BLaER1 treated with 17β-estradiol and CSF1 and Interleukin-3, amounts not matched to agents 10 nM and 100 nM (cell line): ENCODE measurements around the gene CENPP.

Experiments used
- H3K27ac ChIP-seq, 11 experiments: shearing (Covaris generic); formaldehyde crosslinking; 2 replicates each; pipeline ENCODE4 v1.8.1; 2022
- H3K27me3 ChIP-seq, 11 experiments: shearing (Covaris generic); formaldehyde crosslinking; 2 replicates each; pipeline ENCODE4 v1.8.1; 2022
- H3K36me3 ChIP-seq, 11 experiments: shearing (Covaris generic); formaldehyde crosslinking; 2 replicates each; pipeline ENCODE4 v1.8.1; 2022
- H3K4me1 ChIP-seq, 10 experiments: shearing (Covaris generic); formaldehyde crosslinking; 2 replicates each; pipeline ENCODE4 v1.8.1; 2022
- H3K4me2 ChIP-seq, 11 experiments: shearing (Covaris generic); formaldehyde crosslinking; 2 replicates each; pipeline ENCODE4 v1.8.1; 2022
- H3K4me3 ChIP-seq, 10 experiments: shearing (Covaris generic); formaldehyde crosslinking; 2 replicates each; pipeline ENCODE4 v1.8.1; 2022
- H3K9ac ChIP-seq, 11 experiments: shearing (Covaris generic); formaldehyde crosslinking; 2 replicates each; pipeline ENCODE4 v1.8.1; 2022
- H3K9me3 ChIP-seq, 11 experiments: shearing (Covaris generic); formaldehyde crosslinking; replicated peaks in 1 of 11; 2 replicates each; pipeline ENCODE4 v1.8.1; 2022
- H4K20me1 ChIP-seq, 11 experiments: shearing (Covaris generic); formaldehyde crosslinking; 2 replicates each; pipeline ENCODE4 v1.8.1; 2022
- Cebpa-rat ChIP-seq, 11 experiments: shearing (Covaris generic); IDR thresholded peaks; 2 replicates each; pipeline ENCODE4 v1.8.1; 2022

Gene CENPP

GRCh38 chr9:92492781-92493401 is 167.1 kb downstream of the CENPP start:
- H3K27me3 ChIP-seq, result no peaks in the 10 kb centered on the region
- no peak overlapping the region for H3K27ac ChIP-seq
- H3K4me3 ChIP-seq, result no peak overlapping the region
- no peaks in the 10 kb centered on the region; a peak in 1 of 22 replicates for H4K20me1 ChIP-seq
- no peak overlapping the region for H3K4me2 ChIP-seq
- no peak overlapping the region for H3K9ac ChIP-seq
- no peaks in the 10 kb centered on the region for H3K9me3 ChIP-seq
- no peak for TF ChIP-seq Cebpa-rat (IDR thresholded peaks at IDR 0.05)
- H3K36me3 ChIP-seq, result no peaks in the 10 kb centered on the region; a peak in 1 of 22 replicates
- H3K4me1 ChIP-seq, result peaks cover 0 to 7% (median 0%) of the 10 kb centered on the region in 10 experiments; a peak in 4 of 20 replicates

GRCh38 chr9:92493749-92494387 is 168.1 kb downstream of the CENPP start:
- TF ChIP-seq Cebpa-rat (IDR thresholded peaks at IDR 0.05), result no peak
- no peak overlapping the region for H3K27ac ChIP-seq
- no peak overlapping the region for H3K4me3 ChIP-seq
- no peaks in the 10 kb centered on the region; a peak in 1 of 22 replicates for H4K20me1 ChIP-seq
- H3K9me3 ChIP-seq, result no peaks in the 10 kb centered on the region
- H3K27me3 ChIP-seq, result no peaks in the 10 kb centered on the region
- H3K9ac ChIP-seq, result no peak overlapping the region
- H3K36me3 ChIP-seq, result no peaks in the 10 kb centered on the region; a peak in 1 of 22 replicates
- H3K4me1 ChIP-seq, result peaks cover 0 to 7% (median 0%) of the 10 kb centered on the region in 10 experiments; a peak in 4 of 20 replicates
- no peak overlapping the region for H3K4me2 ChIP-seq

GRCh38 chr9:92494856-92495255 is 169.1 kb downstream of the CENPP start:
- no peaks in the 10 kb centered on the region; a peak in 1 of 22 replicates for H4K20me1 ChIP-seq
- H3K9ac ChIP-seq, result no peak overlapping the region
- H3K4me3 ChIP-seq, result no peak overlapping the region
- H3K27ac ChIP-seq, result no peak overlapping the region
- H3K4me2 ChIP-seq, result no peak overlapping the region
- no peaks in the 10 kb centered on the region for H3K9me3 ChIP-seq
- no peak for TF ChIP-seq Cebpa-rat (IDR thresholded peaks at IDR 0.05)
- no peaks in the 10 kb centered on the region for H3K27me3 ChIP-seq
- H3K36me3 ChIP-seq, result no peaks in the 10 kb centered on the region; a peak in 1 of 22 replicates
- peaks cover 0 to 3% (median 0%) of the 10 kb centered on the region in 10 experiments; a peak in 4 of 20 replicates for H3K4me1 ChIP-seq

- Histone ChIP-seq H4K20me1 (no peaks in the 10 kb centered on the region; a peak in 1 of 22 replicates), H3K27me3 (no peaks in the 10 kb centered on the region), H3K9me3 (no peaks in the 10 kb centered on the region), H3K27ac (no peak overlapping the region), H3K4me3 (no peak overlapping the region), H3K4me2 (no peak overlapping the region), H3K9ac (no peak overlapping the region), H3K36me3 (no peaks in the 10 kb centered on the region; a peak in 1 of 22 replicates), H3K4me1 (no peaks in the 10 kb centered on the region)
- no peak for TF ChIP-seq Cebpa-rat (IDR thresholded peaks at IDR 0.05)
Observed at GRCh38 chr9:92496396-92497176, 170.8 kb downstream of the CENPP start.

GRCh38 chr9:92499701-92500100 is 173.9 kb downstream of the CENPP start:
- H3K4me1 ChIP-seq, result peaks cover 0 to 13% (median 0%) of the 10 kb centered on the region in 10 experiments; a peak in 3 of 20 replicates

GRCh38 chr9:92500725-92501124 is 175.0 kb downstream of the CENPP start:
- no peak overlapping the region for H3K9ac ChIP-seq
- no peak overlapping the region for H3K27ac ChIP-seq
- TF ChIP-seq Cebpa-rat (IDR thresholded peaks at IDR 0.05), result no peak
- no peak overlapping the region for H3K4me2 ChIP-seq
- no peaks in the 10 kb centered on the region for H4K20me1 ChIP-seq
- H3K36me3 ChIP-seq, result no peaks in the 10 kb centered on the region; a peak in 2 of 22 replicates
- no peak overlapping the region for H3K4me3 ChIP-seq
- no peaks in the 10 kb centered on the region for H3K27me3 ChIP-seq
- H3K9me3 ChIP-seq, result no peaks in the 10 kb centered on the region
- peaks cover 0 to 16% (median under 1%) of the 10 kb centered on the region in 10 experiments; a peak in 3 of 20 replicates for H3K4me1 ChIP-seq

More at GRCh38 chr9:92499701-92500100, 173.9 kb downstream of the CENPP start:
- no peak for TF ChIP-seq Cebpa-rat (IDR thresholded peaks at IDR 0.05)
- H3K27me3 ChIP-seq, result no peaks in the 10 kb centered on the region
- no peaks in the 10 kb centered on the region for H3K9me3 ChIP-seq
- no peak overlapping the region for H3K4me2 ChIP-seq
- no peaks in the 10 kb centered on the region for H4K20me1 ChIP-seq
- H3K27ac ChIP-seq, result no peak overlapping the region
- no peak overlapping the region for H3K4me3 ChIP-seq
- H3K36me3 ChIP-seq, result no peaks in the 10 kb centered on the region; a peak in 2 of 22 replicates
- H3K9ac ChIP-seq, result no peak overlapping the region

- no peak overlapping the region for H3K4me3 ChIP-seq
- H4K20me1 ChIP-seq, result no peaks in the 10 kb centered on the region
- no peak overlapping the region for H3K9ac ChIP-seq
- TF ChIP-seq Cebpa-rat (IDR thresholded peaks at IDR 0.05), result no peak
- H3K27me3 ChIP-seq, result no peaks in the 10 kb centered on the region
- H3K4me2 ChIP-seq, result no peak overlapping the region
- H3K36me3 ChIP-seq, result no peaks in the 10 kb centered on the region; a peak in 2 of 22 replicates
- H3K4me1 ChIP-seq, result peaks cover 0 to 16% (median 6%) of the 10 kb centered on the region in 10 experiments; a peak in 6 of 20 replicates
- H3K9me3 ChIP-seq, result no peaks in the 10 kb centered on the region
- no peak overlapping the region for H3K27ac ChIP-seq
Observed at GRCh38 chr9:92501671-92502393, 176.1 kb downstream of the CENPP start.

GRCh38 chr9:92503156-92503555 is 177.4 kb downstream of the CENPP start:
- Histone ChIP-seq H3K27me3 (no peaks in the 10 kb centered on the region), H3K9me3 (no peaks in the 10 kb centered on the region), H3K9ac (no peak overlapping the region), H3K4me1 (peaks cover 0 to 21% (median 10%) of the 10 kb centered on the region in 10 experiments; a peak in 7 of 20 replicates), H3K4me2 (peak overlapping the region in 2 of 11 experiments; percentile 23 to 44; a peak in 1 of 22 replicates), H3K27ac (no peak overlapping the region), H3K36me3 (peaks cover 0 to 4% (median 0%) of the 10 kb centered on the region in 11 experiments; a peak in 2 of 22 replicates), H3K4me3 (no peak overlapping the region), H4K20me1 (no peaks in the 10 kb centered on the region)
- TF ChIP-seq Cebpa-rat (IDR thresholded peaks at IDR 0.05), result no peak
